ENCODE data around the gene FBXO47.

DNA sequence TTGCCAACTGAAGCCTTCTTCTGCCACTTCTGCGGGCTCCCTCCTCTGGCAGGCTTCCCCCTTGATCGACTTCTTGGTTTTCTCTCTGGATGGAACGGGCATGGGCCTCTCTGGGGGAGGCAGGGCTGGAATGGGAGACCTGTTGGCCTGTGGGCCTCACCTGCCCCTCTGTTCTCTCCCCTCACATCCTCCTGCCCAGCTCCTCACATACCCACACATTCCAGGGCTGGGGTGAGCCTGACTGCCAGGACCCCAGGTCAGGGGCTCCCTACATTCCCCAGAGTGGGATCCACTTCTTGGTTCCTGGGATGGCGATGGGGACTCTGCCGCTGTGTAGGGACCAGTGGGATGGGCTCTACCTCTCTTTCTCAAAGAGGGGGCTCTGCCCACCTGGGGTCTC, 48.3 kb downstream of the FBXO47 start:
- TF ChIP-seq, protein P1, sequence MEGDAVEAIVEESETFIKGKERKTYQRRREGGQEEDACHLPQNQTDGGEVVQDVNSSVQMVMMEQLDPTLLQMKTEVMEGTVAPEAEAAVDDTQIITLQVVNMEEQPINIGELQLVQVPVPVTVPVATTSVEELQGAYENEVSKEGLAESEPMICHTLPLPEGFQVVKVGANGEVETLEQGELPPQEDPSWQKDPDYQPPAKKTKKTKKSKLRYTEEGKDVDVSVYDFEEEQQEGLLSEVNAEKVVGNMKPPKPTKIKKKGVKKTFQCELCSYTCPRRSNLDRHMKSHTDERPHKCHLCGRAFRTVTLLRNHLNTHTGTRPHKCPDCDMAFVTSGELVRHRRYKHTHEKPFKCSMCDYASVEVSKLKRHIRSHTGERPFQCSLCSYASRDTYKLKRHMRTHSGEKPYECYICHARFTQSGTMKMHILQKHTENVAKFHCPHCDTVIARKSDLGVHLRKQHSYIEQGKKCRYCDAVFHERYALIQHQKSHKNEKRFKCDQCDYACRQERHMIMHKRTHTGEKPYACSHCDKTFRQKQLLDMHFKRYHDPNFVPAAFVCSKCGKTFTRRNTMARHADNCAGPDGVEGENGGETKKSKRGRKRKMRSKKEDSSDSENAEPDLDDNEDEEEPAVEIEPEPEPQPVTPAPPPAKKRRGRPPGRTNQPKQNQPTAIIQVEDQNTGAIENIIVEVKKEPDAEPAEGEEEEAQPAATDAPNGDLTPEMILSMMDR (IDR thresholded peaks at IDR 0.05) = no peak
- TF ChIP-seq POLR2A (IDR thresholded peaks at IDR 0.05) = no peak
